GM12878 (cell line): Measurements from ENCODE around the gene RABEP1. TPM values are rescaled to one million over a fixed set of nuclear protein-coding genes. Genes with fewer than 3 reads are reported as not detected.

Experiments used
- ATAC-seq: fragments of 200-7000 bp; cut with Tn5 transposase; 3 replicates; pipeline ENCODE4 v1.9.1; 2020; ENCODE audit warnings: mild to moderate bottlenecking, moderate library complexity
- BruUV-seq: library from RNA; stranded (reverse); fragments of 400-500 nt; replicated peaks from 2 replicates; lab custom pipeline; 2021; lab: Mats Ljungman, UMichigan
- CTCF ChIA-PET: fragments of 300-600 bp; sonication (Branson Sonifier 250); formaldehyde crosslinking; extraction: SDS; loops from one replicate; lab custom pipeline; 2021; ENCODE audit warnings: inconsistent platforms; lab: Yijun Ruan, JAX
- POLR2A ChIA-PET: fragments of 350-600 bp; formaldehyde crosslinking; extraction: SDS; loops from one replicate; lab custom pipeline; 2021; ENCODE audit warnings: inconsistent platforms; lab: Charles Lee
- RAD21 ChIA-PET: fragments of 300-600 bp; sonication (Branson Sonifier 250); formaldehyde crosslinking; loops from one replicate; lab custom pipeline; 2023; ENCODE audit warnings: antibody characterized with exemption; ENCODE audit not compliant: unreplicated experiment; lab: Charles Lee
- SMC1A ChIA-PET: fragments of 300-600 bp; sonication (Branson Sonifier 250); formaldehyde crosslinking; loops from one replicate; lab custom pipeline; 2023; ENCODE audit not compliant: unreplicated experiment, uncharacterized antibody; lab: Charles Lee
- DNase-seq: peaks from one replicate; pipeline ENCODE4 v3.0.0-alpha.2; 2011; ENCODE audit warnings: low read depth, low spot score
- FAIRE-seq: peaks from 3 replicates; lab custom pipeline; 2011; peaks lifted over from hg19 to GRCh38; lab: Jason Lieb, UNC
- H2AFZ ChIP-seq: 2 replicates; pipeline ENCODE4 v1.6.0; 2011; ENCODE audit warnings: low read depth, low read length, control low read depth; ENCODE audit not compliant: control insufficient read depth
- H3K27ac ChIP-seq: 2 replicates; pipeline ENCODE4 v1.5.1; 2011; ENCODE audit warnings: control low read depth; ENCODE audit not compliant: control insufficient read depth, insufficient read depth
- H3K27me3 ChIP-seq, 2 experiments: replicated peaks in 1 of 2; 2 replicates each; pipeline versions ENCODE4 v1.6.0 to v1.6.1; 2011; ENCODE audit warnings: low read length in 1 of 2; ENCODE audit not compliant: control insufficient read depth in 2 of 2, insufficient read depth in 2 of 2
- H3K36me3 ChIP-seq, 2 experiments: 2 replicates each; pipeline ENCODE4 v1.5.1; 2011; ENCODE audit warnings: low read length in 1 of 2; ENCODE audit not compliant: control insufficient read depth in 2 of 2, insufficient read depth in 2 of 2
- H3K4me1 ChIP-seq: 2 replicates; pipeline ENCODE4 v1.6.1; 2011; ENCODE audit warnings: mild to moderate bottlenecking, low read length, moderate library complexity, mixed read lengths; ENCODE audit not compliant: control insufficient read depth, insufficient read depth
- H3K4me2 ChIP-seq: 2 replicates; pipeline ENCODE4 v1.6.0; 2011; ENCODE audit warnings: control low read depth; ENCODE audit not compliant: control insufficient read depth, insufficient read depth
- H3K4me3 ChIP-seq: fragments of 200-600 bp; sonication (generic); 2 replicates; pipeline ENCODE4 v1.5.1; 2016
- H3K79me2 ChIP-seq: 2 replicates; pipeline ENCODE4 v1.6.0; 2011; ENCODE audit warnings: low read length; ENCODE audit not compliant: control insufficient read depth, insufficient read depth
- H3K9ac ChIP-seq: 2 replicates; pipeline ENCODE4 v1.8.0; 2011; ENCODE audit warnings: low read length, control low read depth, mixed read lengths; ENCODE audit not compliant: control insufficient read depth, insufficient read depth
- H3K9me3 ChIP-seq: replicated peaks from 3 replicates; pipeline ENCODE4 v1.5.1; 2011; ENCODE audit warnings: mild to moderate bottlenecking, low read length; ENCODE audit not compliant: control insufficient read depth, insufficient read depth
- H4K20me1 ChIP-seq: 2 replicates; pipeline ENCODE4 v1.6.0; 2011; ENCODE audit not compliant: control insufficient read depth, insufficient read depth
- CHD4 ChIP-seq: fragments of 200-600 bp; sonication (generic); IDR thresholded peaks from 2 replicates; pipeline ENCODE4 v1.6.1; 2016; ENCODE audit warnings: mild to moderate bottlenecking
- CTCF ChIP-seq, 3 experiments: IDR thresholded peaks in 2 of 3; conservative IDR thresholded peaks in 1 of 3; 2 replicates each; pipeline ENCODE4 v1.5.1; 2011; ENCODE audit warnings: low read depth in 3 of 3, low read length in 3 of 3, mild to moderate bottlenecking in 3 of 3, control low read depth in 2 of 3, moderate library complexity in 2 of 3, inconsistent platforms in 1 of 3, mixed read lengths in 1 of 3; ENCODE audit not compliant: control insufficient read depth in 2 of 3, insufficient read depth in 1 of 3; ENCODE audit errors: extremely low read depth in 1 of 3
- E2F4 ChIP-seq: IDR thresholded peaks from 2 replicates; pipeline ENCODE4 v1.6.1; 2012; ENCODE audit warnings: low read depth, low read length, improper control_type of control experiment
- EED ChIP-seq: sonication (generic); IDR thresholded peaks from 2 replicates; pipeline ENCODE4 v1.6.1; 2016; ENCODE audit warnings: antibody characterized with exemption, low read depth
- ETV6 ChIP-seq, 2 experiments: fragments of 450-650 bp in 1 of 2; IDR thresholded peaks in 1 of 2; conservative IDR thresholded peaks in 1 of 2; 2 replicates each; pipeline ENCODE4 v1.6.1; 2014; ENCODE audit warnings: antibody characterized with exemption in 1 of 2, borderline replicate concordance in 1 of 2, low read depth in 1 of 2, mild to moderate bottlenecking in 1 of 2, moderate library complexity in 1 of 2
- FOXM1 ChIP-seq: IDR thresholded peaks from 2 replicates; pipeline ENCODE4 v1.6.1; 2012; ENCODE audit warnings: low read depth, mild to moderate bottlenecking, inconsistent platforms, low read length, moderate library complexity
- HDGF ChIP-seq: fragments of 450-650 bp; IDR thresholded peaks from 2 replicates; pipeline ENCODE4 v1.6.1; 2016; ENCODE audit warnings: antibody characterized with exemption
- JUND ChIP-seq: IDR thresholded peaks from 2 replicates; pipeline ENCODE4 v1.6.1; 2012; ENCODE audit warnings: low read depth, mild to moderate bottlenecking, low read length, improper control_type of control experiment, moderate library complexity
- MTA3 ChIP-seq: IDR thresholded peaks from 2 replicates; pipeline ENCODE4 v1.6.1; 2012; ENCODE audit warnings: low read length, inconsistent platforms, borderline replicate concordance
- NFYB ChIP-seq: IDR thresholded peaks from 2 replicates; pipeline ENCODE4 v1.6.1; 2011; ENCODE audit warnings: low read depth, mild to moderate bottlenecking, low read length, improper control_type of control experiment, moderate library complexity; ENCODE audit not compliant: insufficient read depth
- PRDM15 ChIP-seq: fragments of 450-650 bp; formaldehyde crosslinking; IDR thresholded peaks from 2 replicates; pipeline ENCODE4 v1.4.0; 2020; ENCODE audit warnings: mild to moderate bottlenecking, moderate library complexity
- SMAD5 ChIP-seq: IDR thresholded peaks from 2 replicates; pipeline ENCODE4 v1.6.1; 2016; ENCODE audit warnings: antibody characterized with exemption, low read depth
- WRNIP1 ChIP-seq: IDR thresholded peaks from 2 replicates; pipeline ENCODE4 v1.6.1; 2011; ENCODE audit warnings: low read depth, low read length, improper control_type of control experiment, borderline replicate concordance
- ZNF24 ChIP-seq: fragments of 450-650 bp; IDR thresholded peaks from 2 replicates; pipeline ENCODE4 v1.6.1; 2017; ENCODE audit warnings: antibody characterized with exemption, mild to moderate bottlenecking
- WGBS: methylation state at CpG from one replicate; pipeline ENCODE4 v1.1.6; 2016; ENCODE audit warnings: low lambda C conversion rate; ENCODE audit not compliant: insufficient replicate concordance, insufficient coverage; ENCODE audit errors: missing lambda C conversion rate; 5-methylcytosine and 5-hydroxymethylcytosine counted together
- in situ Hi-C: fragments of 300-500 bp; cut with MboI; formaldehyde crosslinking; loops from 9 replicates; pipeline ENCODE4 v1.14.3; 2018; ENCODE audit warnings: mixed read lengths
- intact Hi-C: fragments of 100-400 bp; cut with micrococcal nuclease; formaldehyde crosslinking; loops from one replicate; pipeline ENCODE4 v1.14.2; 2022; ENCODE audit not compliant: unreplicated experiment
- polyA plus RNA-seq, 11 experiments: library from polyadenylated mRNA; depleted of rRNA in 4 of 11; unstranded in 6 of 11; stranded (reverse) in 5 of 11; fragments of >200 nt; fragmentation: Nextera tagmentation in 4 of 11; fragmentation: Illumina TruSeq in 1 of 11; extraction: Ambion mirVana in 4 of 11; extraction: Trizol in 1 of 11; gene quantifications; 1 replicate in 1 of 11; 2 replicates in 10 of 11; pipeline versions ENCODE4 v1.2.1 to v1.2.3, GENCODE V29; 2011 to 2016; ENCODE audit warnings: inconsistent platforms in 2 of 11, missing spikeins in 2 of 11, low read depth in 1 of 11
- total RNA-seq, 4 experiments: library from RNA; depleted of rRNA in 3 of 4; stranded (reverse); fragments of >200 nt in 3 of 4; fragmentation: Illumina TruSeq in 1 of 4; extraction: Trizol in 1 of 4; gene quantifications; 2 replicates each; pipeline versions ENCODE4 v1.2.1 to v1.2.3, GENCODE V29; 2013 to 2021

The RABEP1 gene
- total and polyA plus RNA-seq, 10 of the 15 experiments (the other 5 are each of a cell fraction or from before 2014, with no cell fraction given) = 13.4 to 71.4 (median 59.8) TPM

- Histone ChIP-seq H3K9ac (0 out of 2 replicates have a peak overlapping the region, but pooled peaks have one; percentile 7), H3K27me3 (no peaks in the 10 kb centered on the region), H3K9me3 (peaks cover 3% of the 10 kb centered on the region), H3K4me3 (peak overlapping the region; percentile 44; the same call in 1 of the 2 replicates), H3K4me2 (peak overlapping the region; percentile 57), H3K4me1 (peaks cover 45% of the 10 kb centered on the region), H2AFZ (no peak overlapping the region), H3K27ac (peak overlapping the region; percentile 66), H4K20me1 (no peaks in the 10 kb centered on the region), H3K79me2 (peaks cover 56% of the 10 kb centered on the region), H3K36me3 (peaks cover 0 to 3% of the 10 kb centered on the region in 2 experiments; a peak in 1 of 4 replicates)
- no peak for ATAC-seq
- intact Hi-C loops (loop anchor here (1.0 to 5.0 kb wide), 4 partner anchors 11 to 295 kb away; partner anchors contain the start of genes RNF167, SLC25A11 and ZFP3), in situ Hi-C loops (loop anchor here (5.0 kb wide), 1 partner anchor 40 kb away; no protein-coding TSS in a partner anchor)
- ChIA-PET SMC1A (interaction anchor here (0.6 to 6.4 kb wide), 11 partner anchors 11 to 270 kb away, joined by 3 to 129 read pairs (median 3); partner anchors contain the start of genes NUP88, SPAG7 and ZNF594), CTCF (interaction anchor here (0.8 to 8.1 kb wide), 10 partner anchors 8 to 126 kb away, joined by 3 to 209 read pairs (median 9); partner anchors contain the start of gene ZNF594), POLR2A (interaction anchor here (0.6 to 6.2 kb wide), 9 partner anchors 10 to 199 kb away, joined by 3 to 115 read pairs (median 4); partner anchors contain the start of genes NUP88, RABEP1 and ZNF594), RAD21 (interaction anchor here (0.7 to 6.2 kb wide), 13 partner anchors 10 to 250 kb away, joined by 3 to 115 read pairs (median 3); partner anchors contain the start of genes C1QBP, CAMTA2 and ZNF594)
- FAIRE-seq = no peak
- DNase-seq = no peak
- WGBS = 54% methylated on average over 3 of the region's 3 CpGs
- TSS peak; percentile 31 for BruUV-seq
- TF ChIP-seq FOXM1 = no peak
- TF ChIP-seq CTCF (IDR thresholded peaks at IDR 0.05 in 2 of 3, conservative IDR thresholded peaks at IDR 0.05 in 1 of 3; ENCODE audit: control insufficient read depth in 2 of 3, extremely low read depth in 1 of 3, insufficient read depth in 1 of 3, low read depth in 3 of 3, low read length in 3 of 3) = no peak
- no peak for TF ChIP-seq ETV6 (conservative IDR thresholded peaks at IDR 0.05 in 1 of 2, IDR thresholded peaks at IDR 0.05 in 1 of 2; ENCODE audit: borderline replicate concordance in 1 of 2, low read depth in 1 of 2)
- TF ChIP-seq EED = no peak
- no peak for TF ChIP-seq JUND
- TF ChIP-seq E2F4 = no peak
- TF ChIP-seq NFYB = no peak
- TF ChIP-seq SMAD5 = 0 out of 2 replicates have a peak, but pooled peaks have one; percentile 32
- TF ChIP-seq CHD4 = no peak
- no peak for TF ChIP-seq ZNF24
- no peak for TF ChIP-seq PRDM15
- TF ChIP-seq HDGF = no peak
- TF ChIP-seq WRNIP1 = no peak
- TF ChIP-seq MTA3 = no peak
These were observed 45.0 kb upstream of the RABEP1 start for GRCh38 chr17:5236938-5237540.
